SKM-1 (cell line): ENCODE measurements around the gene BRI3BP.
"Not testable (repeated sequence)": the region's sequence is repeated elsewhere in the genome, so short reads cannot be mapped to it uniquely, and the experiment has no call there.

Experiments
- DNase-seq: peaks from one replicate; lab custom pipeline; 2025; ENCODE audit not compliant: unreplicated experiment; lab: John Stamatoyannopoulos, UW

The BRI3BP gene

DNA sequence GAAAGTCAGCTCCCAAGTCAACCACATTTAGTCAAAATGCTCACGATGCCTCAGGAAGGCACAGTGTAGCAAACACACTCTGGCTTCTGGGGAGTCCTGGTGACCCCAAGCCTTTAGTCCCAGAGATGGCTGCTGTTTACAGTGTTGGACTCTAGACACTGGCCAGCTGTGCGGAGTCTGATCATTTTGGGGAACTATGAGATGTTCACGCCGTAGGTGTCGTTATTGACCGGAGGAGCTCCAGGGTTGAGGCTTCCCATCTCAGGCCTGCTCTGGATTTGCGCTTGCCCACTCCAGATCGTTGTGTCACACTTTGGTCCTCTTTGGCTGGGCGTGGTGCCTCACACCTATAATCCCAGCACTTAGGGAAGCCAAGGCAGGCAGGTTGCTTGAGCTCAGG lies 27.7 kb downstream of the BRI3BP start:
- DNase-seq = no peak

DNA sequence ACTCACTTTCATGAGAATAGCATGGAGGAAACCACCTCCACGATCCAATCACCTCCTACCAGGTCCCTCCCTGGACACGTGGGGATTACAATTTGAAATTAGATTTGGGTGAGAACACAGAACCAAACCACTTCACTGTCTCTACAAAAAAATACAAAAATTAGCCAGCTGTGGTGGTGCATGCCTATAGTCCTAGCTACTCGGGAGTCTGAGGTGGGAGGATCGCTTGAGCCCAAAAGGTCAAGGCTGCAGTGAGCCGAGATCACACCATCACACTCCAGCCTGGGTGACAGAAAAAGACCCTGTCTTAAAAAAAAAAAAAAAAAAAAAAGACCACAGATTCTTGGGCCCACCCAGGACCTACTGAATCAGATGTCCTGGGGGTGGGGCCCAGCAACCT lies 28.3 kb downstream of the BRI3BP start:
- no peak for DNase-seq

DNA sequence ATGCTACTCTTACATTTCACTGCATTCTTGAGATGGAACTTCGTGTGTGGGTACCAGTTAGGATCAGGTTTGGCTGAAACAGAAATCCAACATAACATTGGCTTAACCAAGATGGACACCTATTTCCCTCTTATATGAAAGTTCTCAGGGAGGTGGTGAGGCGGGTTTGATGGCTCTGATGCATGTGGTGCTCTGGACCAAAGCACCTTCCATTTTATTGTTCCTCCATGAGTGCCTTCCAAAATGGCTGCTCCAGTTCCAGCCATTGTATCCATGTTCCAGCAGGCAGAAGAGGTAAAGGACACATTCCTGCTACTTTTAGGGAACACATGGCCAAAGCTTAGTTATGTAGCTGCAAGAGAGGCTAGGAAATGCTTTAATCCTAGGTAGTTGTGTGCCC lies 29.6 kb downstream of the BRI3BP start:
- no peak for DNase-seq

DNA sequence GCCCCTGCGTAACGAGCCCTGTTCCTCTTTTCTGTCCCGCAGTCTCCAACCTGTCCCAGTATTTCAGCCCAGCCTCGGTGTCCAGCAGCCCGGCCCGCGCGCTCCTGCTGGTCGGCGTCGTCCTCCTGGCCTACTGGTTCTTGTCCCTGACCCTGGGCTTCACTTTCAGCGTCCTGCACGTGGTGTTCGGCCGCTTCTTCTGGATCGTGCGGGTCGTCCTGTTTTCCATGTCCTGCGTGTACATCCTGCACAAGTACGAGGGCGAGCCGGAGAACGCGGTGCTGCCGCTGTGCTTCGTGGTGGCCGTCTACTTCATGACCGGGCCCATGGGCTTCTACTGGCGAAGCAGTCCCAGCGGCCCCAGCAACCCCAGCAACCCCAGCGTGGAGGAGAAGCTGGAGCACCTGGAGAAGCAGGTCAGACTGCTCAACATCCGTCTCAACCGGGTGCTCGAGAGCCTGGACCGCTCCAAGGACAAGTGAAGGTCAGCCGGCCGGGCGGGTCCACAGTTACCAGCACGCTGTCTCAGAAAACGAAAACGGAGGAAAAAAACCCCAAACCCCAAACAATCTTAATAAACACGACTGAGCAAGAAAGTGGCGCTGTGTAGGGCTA lies 31.6 kb downstream of the BRI3BP start:
- DNase-seq = no peak

DNA sequence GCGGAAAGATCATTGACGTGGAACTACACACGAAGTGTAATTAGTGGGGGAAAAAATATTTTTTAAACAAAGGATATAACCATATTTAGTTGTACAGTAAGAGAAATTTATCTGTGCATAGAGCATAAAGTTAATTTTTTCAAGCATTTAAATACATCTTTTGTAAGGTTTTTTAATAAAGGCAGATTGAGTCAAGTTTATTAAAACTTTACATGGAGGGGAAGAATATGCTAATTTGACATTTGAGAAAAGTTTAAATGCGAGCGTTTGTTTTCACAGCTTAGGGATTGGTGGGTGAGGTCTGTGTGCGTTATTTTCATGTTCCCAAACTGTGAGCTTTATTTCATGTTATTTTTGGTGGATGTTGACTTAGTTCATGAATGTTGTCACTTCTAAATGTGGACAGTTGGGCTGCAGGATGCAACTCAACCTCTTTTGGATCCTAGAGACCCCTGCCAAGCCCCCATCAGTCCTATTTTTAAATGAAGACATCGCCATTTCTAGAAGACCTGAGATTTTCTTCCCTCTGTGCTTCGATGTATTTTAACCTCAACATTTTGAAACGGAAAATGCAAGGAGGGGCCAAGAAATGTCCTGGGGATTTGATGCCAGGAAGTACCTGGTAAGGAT lies 32.3 kb downstream of the BRI3BP start:
- no peak for DNase-seq

DNA sequence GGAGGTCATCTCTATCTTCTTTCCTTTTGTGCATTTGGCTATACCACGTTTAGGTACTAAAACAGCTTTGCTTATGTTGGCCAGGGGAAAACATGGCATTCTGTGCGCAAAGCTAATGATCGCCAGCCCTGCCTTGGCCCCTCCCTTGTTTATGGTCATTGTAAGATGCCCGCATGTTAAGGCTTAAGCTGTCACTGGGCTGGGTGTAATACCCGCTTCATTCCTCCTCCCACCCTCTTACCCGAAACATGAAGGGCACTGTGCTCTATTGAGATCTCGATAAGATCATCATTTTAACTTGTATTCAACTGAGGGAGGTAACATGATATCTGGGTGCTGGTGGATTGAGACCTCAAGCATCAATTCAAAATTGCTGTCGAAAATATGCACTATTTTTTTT lies 34.7 kb downstream of the BRI3BP start:
- DNase-seq = no peak

DNA sequence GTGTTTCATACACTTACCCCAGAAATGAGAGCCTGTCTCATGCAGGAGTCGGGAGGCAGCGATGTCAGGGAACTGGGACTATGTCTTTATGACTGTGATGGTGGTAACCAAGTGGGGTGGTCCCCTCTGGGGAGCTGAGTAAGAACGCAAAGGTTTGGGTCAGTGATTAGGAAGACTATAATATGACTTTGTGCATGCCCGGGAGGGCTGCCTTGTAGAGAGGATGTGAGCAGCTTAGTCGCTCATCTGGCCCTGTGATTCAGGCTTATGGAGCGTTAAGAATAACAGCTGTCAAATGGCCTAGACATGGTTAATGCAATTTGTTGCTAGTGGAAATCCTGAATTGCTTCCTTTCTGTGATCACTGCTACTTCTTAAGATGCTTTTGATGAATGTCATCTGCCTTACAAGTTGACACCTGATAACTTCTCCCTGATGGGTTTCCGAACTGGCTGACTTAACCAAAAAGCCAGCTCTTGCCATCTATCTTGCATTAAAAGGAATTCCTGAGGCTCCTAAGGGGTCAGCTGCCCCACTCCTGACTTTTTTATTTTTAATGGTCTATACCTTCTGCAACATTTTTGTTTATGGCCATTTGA lies 36.4 kb downstream of the BRI3BP start:
- DNase-seq = no peak

DNA sequence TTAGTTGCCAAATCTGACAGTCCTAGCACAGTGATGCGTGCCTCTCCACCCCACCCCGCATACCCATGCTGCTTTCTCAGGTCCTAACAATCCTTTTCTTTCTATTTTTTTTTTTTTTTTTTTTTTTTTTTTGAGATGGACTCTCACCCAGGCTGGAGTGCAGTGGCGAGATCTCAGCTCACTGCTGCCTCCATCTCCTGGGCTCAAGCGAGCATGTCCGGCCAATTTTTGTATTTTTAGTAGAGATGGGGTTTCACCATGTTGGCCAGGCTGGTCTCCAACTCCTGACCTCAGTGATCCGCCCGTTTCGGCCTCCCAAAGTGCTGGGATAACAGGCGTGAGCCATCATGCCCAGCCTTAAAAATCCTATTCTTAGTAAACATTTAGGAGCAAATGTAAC lies 38.0 kb downstream of the BRI3BP start:
- not testable (repeated sequence) for DNase-seq

DNA sequence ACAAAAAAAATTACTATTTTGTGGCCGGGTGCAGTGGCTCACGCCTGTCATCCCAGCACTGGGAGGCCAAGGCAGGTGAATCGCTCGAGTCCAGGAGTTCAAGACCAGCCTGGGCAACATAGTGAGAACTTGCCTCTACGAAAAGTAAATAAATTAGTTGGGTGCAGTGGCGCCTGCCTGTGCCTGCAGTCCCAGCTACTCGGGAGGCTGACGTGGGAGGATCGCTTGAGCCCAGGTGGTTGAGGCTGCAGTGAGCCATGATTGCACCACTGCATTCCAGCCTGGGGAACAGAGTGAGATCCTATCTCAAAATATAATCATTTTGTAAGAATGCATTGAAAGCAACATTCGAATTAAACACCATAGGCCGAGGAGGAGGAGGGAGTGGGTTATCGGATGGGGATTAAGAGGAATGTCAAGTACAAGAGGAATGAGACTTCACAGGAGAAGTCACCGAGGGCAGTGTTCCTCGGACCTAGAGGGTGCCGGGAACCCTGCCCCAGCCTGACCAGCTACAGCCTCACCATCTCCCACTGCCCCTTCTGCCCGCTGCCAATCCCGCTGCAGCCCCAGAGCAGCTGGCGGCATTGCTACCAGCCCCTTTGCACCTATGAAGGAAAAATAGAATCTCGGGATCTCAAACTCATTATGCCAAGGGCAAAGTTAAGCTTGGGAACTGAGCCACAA lies 39.2 kb downstream of the BRI3BP start:
- no peak for DNase-seq

DNA sequence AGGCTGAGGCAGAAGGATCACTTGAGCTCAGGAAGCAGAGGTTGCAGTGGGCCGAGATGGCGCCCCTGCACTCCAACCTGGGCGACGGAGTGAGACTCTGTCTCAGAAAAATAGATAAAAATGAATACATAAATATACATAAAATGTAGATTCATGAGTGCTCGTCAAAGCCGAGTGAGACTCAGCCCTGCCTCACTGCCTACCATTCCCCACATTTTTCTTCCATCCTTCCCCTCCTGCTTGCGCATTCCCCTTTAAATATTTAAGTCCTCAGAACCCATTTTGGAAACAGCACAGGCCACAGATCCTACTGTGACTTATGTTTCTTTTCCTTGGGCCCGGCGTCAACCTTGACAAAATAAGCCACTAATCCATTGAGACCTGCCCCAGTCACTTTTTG lies 39.8 kb downstream of the BRI3BP start:
- DNase-seq = no peak

DNA sequence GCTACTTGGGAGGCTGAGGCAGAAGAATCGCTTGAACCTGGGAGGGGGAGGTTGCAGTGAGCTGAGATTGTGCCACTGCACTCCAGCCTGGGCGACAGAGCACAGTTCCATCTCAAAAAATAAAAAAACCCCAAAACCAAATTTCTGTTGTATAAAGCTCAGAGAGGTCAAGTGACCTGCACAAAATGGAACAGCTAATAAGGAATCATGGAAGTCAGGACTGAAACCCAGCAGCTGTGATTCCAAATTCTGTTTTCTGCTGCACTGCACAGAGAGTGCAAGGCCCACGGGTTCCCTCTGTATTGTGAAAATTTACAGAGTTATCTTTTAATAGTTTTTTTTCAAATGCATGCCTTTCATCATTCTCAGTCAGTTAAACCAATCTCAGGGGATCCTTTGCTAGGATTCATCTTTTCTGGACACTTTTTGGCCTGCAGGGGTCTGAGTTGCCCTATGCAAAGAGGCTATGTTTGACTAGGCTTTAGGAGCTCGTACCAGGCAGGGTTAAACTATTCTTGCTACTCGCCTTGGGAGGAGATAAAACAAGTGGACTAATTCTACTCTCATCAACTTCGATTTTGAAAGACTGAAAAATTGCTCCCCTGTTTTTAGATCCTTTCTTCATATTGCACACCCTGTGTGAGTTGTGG lies 45.7 kb downstream of the BRI3BP start:
- no peak for DNase-seq

DNA sequence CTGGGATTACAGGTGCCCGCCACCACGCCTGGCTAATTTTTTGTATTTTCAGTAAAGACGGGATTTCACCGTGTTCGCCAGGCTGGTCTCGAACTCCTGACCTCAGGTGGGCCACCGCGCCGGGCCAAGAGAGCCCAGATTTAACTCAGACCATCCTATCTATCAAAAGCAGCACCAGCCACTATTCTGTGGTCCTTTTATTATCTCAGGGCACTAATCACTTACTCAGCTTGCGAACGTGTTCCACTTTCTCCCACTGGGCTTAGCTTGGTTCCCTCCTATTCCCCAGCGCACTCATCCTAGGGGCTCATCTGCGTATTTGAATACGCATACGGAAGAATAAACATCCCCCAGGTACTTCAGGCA lies 55.6 kb downstream of the BRI3BP start:
- no peak for DNase-seq

DNA sequence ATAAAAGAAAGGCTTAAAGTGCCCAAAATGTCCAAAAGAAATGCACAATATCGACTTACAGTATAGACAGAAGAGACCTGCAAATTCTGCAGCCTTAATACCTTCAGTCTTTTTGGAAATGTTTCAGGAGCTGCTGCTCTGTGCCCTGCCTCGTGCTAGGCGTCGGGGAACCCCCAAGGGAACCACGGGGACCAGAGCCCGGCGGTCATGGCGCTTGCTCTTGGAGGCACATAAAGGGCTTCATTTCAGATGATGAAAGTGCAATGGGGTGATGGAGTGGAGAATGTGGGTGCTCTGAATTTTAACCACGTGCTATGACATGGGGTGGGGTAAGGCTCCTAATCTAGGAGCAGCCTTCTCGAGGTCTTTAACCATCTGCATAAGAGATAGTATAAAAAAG lies 57.0 kb downstream of the BRI3BP start:
- no peak for DNase-seq

DNA sequence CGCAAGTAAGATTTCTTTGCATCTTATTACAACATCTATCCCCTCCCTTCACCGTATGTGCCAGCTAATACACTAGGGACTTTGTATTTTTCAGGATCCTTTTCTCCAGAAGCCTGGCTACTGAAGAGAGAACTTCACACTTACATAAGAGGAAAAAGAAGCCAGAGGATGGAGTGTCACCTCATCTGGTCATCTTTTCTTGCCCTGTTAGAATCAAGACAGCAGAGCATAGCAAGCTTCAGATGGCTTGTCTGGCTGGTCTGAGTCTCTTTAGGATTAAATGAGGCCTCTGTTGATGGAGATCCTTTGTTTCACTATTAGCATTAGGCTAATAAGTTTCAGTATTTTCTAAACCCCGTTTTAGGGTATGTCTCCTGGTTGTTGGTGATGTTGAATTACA lies 57.4 kb downstream of the BRI3BP start:
- no peak for DNase-seq

DNA sequence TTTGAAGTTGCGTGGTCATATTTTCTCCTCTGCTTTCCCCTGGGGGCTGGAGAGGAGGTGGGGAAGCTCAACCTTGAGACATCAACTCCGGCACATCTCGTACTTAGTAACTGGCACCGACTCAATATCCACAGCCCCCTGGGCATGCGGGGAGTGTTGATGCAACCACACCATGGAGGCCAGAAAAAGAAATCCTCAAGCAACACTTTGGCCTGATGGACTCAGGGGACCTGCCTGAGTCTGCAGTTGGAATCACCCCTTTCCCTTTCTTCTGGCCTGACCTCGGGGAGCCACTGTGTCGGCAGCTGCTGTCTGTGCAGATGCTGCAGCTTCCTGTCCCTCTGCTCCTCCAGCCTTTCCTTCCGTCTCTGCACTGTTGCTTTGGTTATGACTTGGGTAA lies 60.4 kb downstream of the BRI3BP start:
- DNase-seq = no peak

DNA sequence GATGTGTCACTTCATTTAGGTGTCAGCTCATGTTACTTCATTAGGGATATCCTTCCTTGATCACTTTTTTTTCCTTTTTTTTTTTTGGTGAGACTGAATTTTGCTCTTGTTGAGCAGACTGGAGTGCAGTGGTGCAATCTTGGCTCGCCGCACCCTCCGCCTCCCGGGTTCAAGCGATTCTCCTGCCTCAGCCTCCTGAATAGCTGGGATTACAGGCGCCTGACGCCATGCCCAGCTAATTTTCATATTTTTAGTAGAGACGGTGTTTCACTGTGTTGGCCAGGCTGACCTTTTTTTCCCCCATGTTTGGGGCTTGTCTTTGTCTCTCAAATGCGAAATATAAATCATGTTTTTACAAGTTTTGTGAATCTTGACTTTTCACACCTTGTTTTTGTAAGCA lies 62.1 kb downstream of the BRI3BP start:
- DNase-seq = no peak

DNA sequence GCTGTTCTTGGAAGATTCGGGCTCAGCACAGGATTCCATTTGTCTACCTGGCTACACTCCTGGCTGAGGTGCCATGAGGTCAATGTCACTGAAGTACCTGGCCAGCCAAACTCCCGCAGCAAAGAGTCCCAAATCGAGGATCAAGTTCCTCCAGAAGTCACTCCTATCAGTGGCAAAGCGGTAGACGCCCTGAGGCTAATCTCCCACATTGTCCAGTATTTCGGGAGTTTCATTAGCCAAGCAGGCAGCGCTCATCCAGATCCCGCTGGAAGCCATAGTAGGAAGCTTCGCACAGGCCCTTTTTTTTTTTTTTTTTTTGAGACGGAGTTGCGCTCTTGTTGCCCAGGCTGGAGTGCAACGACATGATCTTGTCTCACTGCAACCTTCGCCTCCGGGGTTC lies 62.9 kb downstream of the BRI3BP start:
- no peak for DNase-seq

DNA sequence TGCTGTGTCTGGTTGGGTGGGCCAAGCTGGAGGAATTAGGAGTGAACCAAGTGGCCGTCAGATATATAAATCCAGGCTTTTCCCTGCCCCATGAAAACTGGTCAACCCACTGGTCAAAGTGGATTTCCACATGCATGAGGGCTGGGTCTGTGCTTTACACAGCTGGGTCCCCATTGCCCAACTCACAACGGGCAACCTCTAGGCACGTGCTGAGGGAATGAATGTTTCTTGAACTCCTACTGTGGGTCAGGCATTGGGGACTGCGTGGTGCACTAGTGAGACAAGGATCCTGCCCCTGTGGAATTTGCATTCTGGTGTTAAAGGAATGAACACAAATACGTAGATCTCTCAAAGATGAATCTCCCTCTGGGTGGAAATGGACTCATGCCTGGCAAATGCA lies 64.3 kb downstream of the BRI3BP start:
- no peak for DNase-seq

DNA sequence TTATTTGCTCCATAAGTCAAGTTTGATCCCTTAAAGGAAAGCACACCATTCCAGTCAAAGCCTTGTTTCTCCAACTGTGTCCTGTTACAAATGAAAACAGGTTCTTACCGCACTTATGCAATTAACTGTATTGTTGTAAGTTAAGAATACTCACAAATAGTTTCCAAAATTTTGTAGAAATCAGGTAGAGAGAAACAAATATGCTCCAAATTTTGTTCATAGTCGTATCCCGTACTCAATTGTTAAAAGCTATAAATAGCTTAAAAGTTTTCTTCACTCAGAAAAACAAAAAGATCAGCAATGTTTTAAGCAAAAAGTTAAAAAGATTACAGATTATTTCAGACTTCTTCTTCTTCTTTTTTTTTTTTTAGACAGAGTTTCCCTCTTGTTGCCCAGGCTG lies 67.8 kb downstream of the BRI3BP start:
- DNase-seq = no peak

DNA sequence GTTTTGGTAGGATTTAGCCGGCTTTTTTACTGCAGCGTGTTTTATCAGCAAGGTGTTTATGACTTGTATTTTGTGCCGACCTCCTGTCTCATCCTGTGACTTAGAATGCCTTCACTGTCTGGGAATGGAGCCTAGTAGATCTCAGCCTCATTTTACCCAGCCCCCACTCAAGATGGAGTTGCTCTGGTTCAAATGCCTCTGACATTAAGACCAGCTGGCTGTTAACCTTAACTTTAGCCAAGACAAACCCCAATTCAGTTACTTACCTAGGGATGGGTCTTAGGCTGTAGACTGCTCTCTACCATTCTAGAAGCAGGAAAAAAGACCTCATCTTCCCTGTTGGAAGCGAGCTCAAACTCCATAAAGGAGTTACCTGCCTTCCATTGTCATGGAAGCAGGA lies 70.1 kb downstream of the BRI3BP start:
- DNase-seq = not testable (repeated sequence)

DNA sequence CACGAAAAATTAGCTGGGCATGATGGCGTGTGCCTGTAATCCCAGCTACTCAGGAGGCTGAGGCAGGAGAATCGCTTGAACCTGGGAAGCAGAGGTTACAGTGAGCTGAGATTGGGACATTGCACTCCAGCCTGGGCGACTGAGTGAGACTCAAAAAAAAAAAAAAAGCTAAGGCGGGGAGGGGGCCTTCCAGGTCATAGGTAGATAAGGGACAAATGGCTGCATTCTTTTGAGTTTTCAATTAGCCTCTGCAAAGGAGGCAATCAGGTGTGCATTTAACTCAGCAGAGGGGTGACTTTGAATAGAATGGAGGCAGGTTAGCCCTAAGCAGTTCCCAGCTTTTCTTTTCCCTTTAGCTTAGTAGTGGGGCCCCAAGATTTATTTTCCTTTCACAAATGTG lies 71.0 kb downstream of the BRI3BP start:
- no peak for DNase-seq
